Measurements from ENCODE around the gene ORC1.
"Not testable (repeated sequence)": the region's sequence is repeated elsewhere in the genome, so short reads cannot be mapped to it uniquely, and the experiment has no call there.

ORC1 gene

GRCh38 chr1:52386458-52386857, 17.8 kb downstream of the ORC1 start:
- DNase-seq (ENCODE audit: low spot score) = no peak

GRCh38 chr1:52385376-52385775, 18.8 kb downstream of the ORC1 start:
- no peak for DNase-seq (ENCODE audit: low spot score)

GRCh38 chr1:52369851-52370250, 34.4 kb downstream of the ORC1 start:
- DNase-seq (ENCODE audit: low spot score) = not testable (repeated sequence)

DNA sequence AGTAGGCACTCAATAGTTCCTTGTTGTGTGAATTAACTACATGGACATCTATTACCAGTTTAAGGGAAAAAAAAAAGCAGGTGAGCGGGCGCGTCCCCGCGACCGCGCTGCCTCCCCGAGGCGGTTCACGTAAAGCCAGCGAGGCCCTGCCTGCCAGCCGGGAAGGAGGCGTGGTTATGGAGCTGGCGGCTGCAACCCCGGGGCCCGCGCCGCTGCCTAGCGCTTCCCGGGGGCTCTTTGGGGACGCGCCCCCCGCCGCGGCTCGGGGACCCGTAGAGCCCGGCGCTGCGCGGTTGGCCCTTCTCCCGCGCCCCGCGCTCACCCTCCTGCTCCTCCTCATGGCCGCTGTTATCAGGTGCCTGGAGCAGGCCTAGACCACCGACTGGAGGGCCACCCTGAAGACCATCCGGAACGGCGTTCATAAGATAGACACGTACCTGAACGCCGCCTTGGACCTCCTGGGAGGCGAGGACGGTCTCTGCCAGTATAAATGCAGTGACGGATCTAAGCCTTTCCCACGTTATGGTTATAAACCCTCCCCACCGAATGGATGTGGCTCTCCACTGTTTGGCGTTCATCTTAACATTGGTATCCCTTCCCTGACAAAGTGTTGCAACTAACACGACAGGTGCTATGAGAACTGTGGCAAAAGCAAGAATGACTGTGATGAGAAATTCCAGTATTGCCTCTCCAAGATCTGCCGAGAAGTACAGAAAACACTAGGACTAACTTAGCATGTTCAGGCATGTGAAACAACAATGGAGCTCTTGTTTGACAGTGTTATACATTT, 35.6 kb downstream of the ORC1 start:
- DNase-seq (ENCODE audit: low spot score) = peak; percentile 33

GRCh38 chr1:52367272-52367671, 37.0 kb downstream of the ORC1 start:
- no peak for DNase-seq (ENCODE audit: low spot score)

DNA sequence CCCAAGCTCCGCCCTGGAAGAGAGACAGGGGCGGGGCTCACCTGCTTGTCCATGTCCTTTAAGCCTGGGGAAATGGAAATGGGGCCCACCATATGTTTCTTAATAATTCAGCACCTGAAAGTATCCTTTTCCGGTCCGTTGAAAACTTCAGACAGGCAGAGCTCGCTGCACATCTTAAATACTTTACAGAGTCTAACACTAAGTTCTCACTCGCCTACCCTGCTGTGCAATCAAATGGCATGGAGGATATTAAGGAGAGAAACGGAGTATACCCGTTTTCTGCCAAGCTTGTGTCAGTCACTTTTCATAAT, 37.8 kb downstream of the ORC1 start:
- DNase-seq (ENCODE audit: low spot score) = no peak

DNA sequence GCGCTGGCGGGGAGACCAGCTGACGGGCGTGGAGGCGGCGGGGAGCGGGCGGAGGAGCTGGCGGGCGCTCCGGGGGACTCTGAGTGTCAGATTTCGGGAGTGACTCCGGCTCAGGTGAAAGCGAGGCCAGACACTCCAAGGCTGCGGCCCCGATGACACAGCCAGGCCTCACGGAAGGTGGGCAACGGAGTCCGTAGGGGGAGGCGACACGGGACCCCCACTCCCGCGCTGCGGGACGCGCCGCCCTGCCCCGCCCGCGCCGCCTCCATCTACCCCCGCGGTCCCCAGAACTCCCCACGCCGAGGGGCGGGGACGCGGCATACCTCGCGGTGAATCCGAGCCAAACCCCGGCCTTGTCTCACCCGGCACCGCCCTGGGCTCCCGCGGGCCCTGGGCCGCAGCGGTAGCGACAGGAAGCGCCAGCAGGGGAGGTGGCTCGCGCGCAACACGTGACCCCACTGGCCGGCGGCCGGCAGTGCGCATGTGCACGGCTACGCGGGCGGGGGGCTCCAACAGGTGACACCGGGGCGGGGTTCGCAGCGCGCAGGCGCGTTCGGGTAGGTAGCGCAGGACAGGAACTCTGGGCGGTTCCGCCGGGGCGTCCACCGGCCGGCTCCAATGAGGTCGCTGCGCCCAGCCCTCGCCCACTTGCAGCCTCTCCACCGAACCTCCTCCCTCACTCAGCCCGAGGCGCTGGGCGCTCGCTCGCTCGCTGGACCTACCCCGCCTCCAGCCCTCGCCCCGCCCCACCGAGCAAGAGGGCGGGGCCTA, 38.3 kb downstream of the ORC1 start, which contains the start of gene CC2D1B:
CC2D1B (minus strand) TSS at position 460 of the 771 bp plus-strand sequence. CDS start 1,585 bp downstream, outside the sequence.
- peak; percentile 97 for DNase-seq (ENCODE audit: low spot score)

- DNase-seq (ENCODE audit: low spot score) = peak; percentile 54
Observed at GRCh38 chr1:52365071-52365745, 39.0 kb downstream of the ORC1 start.

GRCh38 chr1:52364235-52364839, 39.9 kb downstream of the ORC1 start:
- DNase-seq (ENCODE audit: low spot score) = peak; percentile 19

DNA sequence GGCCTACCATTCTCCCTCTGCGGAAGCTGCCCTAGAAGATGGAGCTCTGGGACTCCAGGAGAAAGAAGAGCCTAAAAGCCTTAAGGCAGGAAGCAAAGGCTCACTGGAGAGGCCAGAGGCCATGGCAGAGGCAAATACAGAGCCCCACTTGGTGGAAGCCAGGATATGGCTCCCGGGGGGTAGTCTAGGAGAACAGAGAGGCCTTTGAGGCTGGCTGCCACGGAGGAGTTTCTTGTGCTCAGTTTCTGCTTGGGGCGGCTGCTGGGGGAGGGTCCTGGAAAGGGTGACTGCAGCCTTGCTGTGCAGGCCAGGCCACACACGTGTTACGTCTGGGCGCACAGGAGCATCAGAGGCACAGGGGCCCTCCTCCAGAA, 43.6 kb downstream of the ORC1 start:
- no peak for DNase-seq (ENCODE audit: low spot score)

DNA sequence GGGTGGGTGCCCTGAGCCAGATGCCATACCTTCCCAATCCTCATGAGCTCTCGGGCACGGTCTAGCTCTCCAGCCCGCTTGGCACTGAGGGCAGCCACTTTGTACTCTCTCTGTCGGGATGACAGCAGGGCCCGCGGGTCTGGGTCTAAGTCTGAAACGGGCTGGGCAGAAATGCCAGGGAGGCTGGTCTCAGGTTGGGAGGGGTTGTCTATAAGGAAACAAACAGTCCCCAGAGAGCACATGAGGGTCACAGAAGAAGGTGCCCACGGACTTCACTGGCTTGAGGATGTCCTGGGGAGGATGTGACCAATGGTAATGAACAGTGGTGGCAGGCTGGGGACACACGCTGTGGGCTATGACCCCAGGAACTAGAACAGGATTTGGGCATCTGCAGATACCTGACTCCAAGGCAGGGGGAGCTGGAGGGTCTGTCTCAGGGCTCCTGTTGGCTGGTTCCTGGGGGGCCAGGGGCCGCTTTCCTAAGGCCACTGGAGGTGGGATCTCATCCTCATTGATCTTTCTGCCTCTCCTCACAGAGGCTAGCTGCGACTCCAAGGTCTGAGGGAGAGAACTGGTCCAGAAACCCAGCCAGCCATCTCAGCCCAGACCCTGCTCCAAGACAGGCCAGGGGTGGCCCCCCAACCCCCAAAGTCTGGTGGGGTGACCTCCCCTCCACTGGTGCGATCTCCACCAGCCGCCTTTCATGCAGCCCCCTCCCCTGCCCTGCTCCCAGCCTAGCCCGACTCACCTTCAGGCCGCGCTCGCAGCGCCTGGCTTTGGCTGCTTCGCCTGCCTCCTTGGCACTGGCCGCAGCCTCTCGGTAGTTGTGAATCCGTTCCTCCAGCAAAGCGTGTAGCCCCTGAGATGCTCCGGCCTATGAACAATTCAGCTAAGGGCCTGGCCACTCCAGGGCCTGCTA, 44.3 kb downstream of the ORC1 start:
- DNase-seq (ENCODE audit: low spot score) = no peak

DNA sequence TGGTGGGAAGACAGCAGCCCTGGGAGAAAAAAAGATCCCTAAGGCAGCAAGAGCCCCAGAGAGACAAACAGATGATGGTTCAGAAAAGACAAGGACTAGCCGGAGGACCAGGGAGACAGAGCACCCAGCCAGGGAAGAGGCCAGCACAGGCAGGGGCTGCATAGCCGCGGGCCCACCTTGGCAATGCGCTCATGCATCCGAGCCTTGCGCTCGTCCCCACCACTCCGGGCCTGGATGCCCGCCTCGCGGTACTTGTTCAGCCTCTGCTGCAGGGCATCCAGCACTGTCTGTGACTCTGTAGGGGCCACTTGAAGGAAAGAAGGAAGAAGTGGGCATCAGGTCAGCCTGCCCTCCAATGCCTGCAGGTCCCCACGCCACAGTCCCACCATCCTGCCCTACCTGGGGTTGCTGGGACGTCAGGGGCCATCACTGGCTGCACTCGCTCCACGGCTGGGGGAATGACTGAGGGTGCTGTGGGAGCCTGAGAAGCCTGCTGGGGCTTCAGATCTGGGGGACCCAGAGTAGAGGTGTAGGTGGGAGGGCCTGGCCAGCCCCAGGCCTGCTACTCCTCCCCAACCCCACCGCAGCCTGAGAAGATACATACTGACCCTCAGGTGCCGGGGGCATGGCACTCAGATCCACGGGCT, 45.2 kb downstream of the ORC1 start:
- no peak for DNase-seq (ENCODE audit: low spot score)

GRCh38 chr1:52357397-52357796, 46.8 kb downstream of the ORC1 start:
- DNase-seq (ENCODE audit: low spot score) = no peak

GRCh38 chr1:52356818-52357355, 47.3 kb downstream of the ORC1 start:
- DNase-seq (ENCODE audit: low spot score) = no peak

GRCh38 chr1:52355847-52356505, 48.2 kb downstream of the ORC1 start:
- no peak for DNase-seq (ENCODE audit: low spot score)

DNA sequence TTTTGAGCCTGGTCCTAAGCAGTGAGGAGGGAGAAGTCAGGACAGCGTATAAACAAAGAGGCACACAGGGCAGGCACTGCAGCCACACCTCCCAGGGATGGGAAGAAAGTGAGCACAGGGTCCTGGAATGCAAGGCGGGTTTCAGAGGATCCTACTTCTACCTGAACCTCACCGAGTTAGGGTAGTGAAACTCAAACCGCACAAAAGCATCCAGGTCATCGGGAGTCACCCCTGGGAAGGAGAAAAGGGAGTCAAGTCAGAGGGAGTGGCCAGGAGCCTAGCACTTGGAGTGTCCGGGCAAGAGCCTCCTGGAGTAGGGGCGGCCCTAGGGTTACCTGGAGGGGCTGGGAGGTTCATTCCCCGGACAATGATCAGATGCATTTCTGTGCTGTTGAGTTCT, 48.8 kb downstream of the ORC1 start:
- no peak for DNase-seq (ENCODE audit: low spot score)

DNA sequence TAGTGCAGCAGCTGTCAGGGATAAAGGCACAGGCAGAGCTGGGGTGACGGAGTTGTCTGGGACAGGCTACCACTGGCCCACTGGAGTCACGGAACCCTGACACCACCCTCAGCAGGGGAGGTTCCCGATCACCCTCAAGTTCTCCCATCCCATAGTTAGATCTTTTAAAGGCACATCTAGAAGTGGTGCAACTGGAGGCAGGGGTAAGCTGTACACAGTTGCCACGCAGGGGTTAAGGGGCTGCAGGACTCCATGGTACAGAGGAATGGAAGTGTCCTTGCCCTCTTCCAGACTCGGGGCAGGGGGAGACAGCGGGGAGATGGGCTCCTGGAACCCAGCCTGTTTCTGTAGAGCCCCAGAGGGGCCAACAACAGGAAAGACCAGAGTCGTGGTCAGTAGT, 51.5 kb downstream of the ORC1 start:
- no peak for DNase-seq (ENCODE audit: low spot score)

DNA sequence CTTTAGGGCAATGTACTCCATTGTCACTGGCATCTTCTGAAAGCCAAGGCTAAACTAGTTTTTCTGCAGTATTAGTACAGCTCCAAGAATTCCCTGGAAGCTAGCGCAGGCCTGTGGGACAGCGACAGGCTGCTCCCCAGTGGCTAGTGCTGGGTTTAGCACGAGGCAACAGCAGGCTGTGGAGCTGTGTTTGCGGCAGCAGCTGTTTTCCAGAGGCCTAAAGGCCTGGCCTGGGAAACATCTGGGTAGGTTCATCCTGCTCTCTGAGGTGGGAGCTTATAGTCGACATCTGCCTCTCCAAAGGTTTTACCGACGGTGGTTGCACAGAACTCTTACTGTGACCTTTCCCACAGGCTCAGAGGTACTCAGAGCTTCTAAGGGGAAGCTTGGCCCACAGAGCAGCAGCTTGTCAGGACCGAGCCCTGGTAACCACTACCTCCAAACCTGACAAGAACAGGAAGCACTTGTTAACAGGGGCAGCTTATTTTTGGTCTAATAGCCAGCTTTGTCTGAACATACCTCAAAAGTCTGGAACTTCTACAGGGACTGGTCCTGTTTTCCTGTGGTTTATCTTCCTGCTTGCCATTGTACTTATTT, 55.4 kb downstream of the ORC1 start:
- no peak for DNase-seq (ENCODE audit: low spot score)

GRCh38 chr1:52346653-52347052, 57.6 kb downstream of the ORC1 start:
- no peak for DNase-seq (ENCODE audit: low spot score)

DNA sequence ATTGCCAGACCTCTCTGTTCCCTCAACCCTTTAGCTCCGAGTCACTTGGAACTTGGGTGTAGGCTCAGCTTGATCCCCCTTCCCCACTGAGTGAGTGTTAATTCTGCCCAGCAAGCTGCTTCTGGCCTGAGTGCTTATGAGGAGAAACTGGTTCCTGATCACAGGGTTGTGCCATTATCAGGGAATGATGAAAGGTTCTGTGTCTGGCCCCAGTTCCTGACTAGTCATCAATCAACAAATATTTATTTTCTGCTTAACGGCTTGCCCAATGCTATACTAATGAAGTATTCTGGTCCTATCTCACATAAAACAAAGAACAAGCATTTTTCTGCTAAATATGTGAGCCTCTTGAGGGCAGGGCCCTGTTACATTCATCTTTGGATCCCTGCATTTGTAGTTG, 59.0 kb downstream of the ORC1 start:
- DNase-seq (ENCODE audit: low spot score) = no peak
